ENCODE data around the gene ERMARD.

DNA sequence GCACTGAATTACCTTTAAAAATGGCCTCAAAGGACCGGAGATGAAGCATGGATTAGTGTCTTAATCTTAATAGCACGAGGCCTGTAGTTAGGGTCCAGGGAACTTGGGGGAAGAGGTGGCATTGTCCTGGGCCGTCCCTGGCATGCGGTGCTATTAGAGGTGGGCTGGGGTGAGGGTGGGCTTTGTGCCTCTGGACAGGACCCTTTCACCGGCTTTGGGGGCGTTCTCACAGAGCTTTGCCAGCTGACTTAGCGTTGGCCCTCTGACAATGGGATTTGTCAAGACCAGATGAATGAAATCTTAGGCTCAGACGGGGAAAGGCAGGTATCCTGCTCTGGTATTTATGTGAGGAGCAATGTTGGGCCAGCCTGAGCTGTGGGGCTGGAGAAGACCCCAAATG is 59.6 kb downstream of the ERMARD start:
- TF ChIP-seq, protein P1, sequence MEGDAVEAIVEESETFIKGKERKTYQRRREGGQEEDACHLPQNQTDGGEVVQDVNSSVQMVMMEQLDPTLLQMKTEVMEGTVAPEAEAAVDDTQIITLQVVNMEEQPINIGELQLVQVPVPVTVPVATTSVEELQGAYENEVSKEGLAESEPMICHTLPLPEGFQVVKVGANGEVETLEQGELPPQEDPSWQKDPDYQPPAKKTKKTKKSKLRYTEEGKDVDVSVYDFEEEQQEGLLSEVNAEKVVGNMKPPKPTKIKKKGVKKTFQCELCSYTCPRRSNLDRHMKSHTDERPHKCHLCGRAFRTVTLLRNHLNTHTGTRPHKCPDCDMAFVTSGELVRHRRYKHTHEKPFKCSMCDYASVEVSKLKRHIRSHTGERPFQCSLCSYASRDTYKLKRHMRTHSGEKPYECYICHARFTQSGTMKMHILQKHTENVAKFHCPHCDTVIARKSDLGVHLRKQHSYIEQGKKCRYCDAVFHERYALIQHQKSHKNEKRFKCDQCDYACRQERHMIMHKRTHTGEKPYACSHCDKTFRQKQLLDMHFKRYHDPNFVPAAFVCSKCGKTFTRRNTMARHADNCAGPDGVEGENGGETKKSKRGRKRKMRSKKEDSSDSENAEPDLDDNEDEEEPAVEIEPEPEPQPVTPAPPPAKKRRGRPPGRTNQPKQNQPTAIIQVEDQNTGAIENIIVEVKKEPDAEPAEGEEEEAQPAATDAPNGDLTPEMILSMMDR (IDR thresholded peaks at IDR 0.05; ENCODE audit: low read depth, low read length) = no peak
- TF ChIP-seq, protein P2, sequence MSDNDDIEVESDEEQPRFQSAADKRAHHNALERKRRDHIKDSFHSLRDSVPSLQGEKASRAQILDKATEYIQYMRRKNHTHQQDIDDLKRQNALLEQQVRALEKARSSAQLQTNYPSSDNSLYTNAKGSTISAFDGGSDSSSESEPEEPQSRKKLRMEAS (IDR thresholded peaks at IDR 0.05; ENCODE audit: low read depth, low read length) = no peak
- no peak for TF ChIP-seq POLR2A (IDR thresholded peaks at IDR 0.05; ENCODE audit: extremely low read depth, insufficient read length)

Measured in NB4 (cell line).